Activated T-cell treated with anti-CD3 and anti-CD28 coated beads, Interleukin-2, amount 50 U/mL, for 72 hours (primary cell): ENCODE measurements around the gene CIB4. TPM values are rescaled to one million over a fixed set of nuclear protein-coding genes. Genes with fewer than 3 reads are reported as not detected.

Experiments used
- ATAC-seq, 2 donors: fragments of 150-1000 bp; cut with Tn5 transposase; replicated peaks in 1 of 2; 2 replicates each; pipeline ENCODE4 v1.10.0; 2021; ENCODE audit warnings: moderate library complexity in 2 of 2, mild to moderate bottlenecking in 1 of 2
- DNase-seq, 2 donors: peaks; one replicate each; pipeline ENCODE4 v3.0.0; 2021 to 2022; ENCODE audit warnings: mixed read lengths in 1 of 2
- H3K27ac Mint-ChIP-seq: one replicate; pipeline ENCODE4 v1.8.0; 2022; ENCODE audit warnings: mild to moderate bottlenecking, moderate library complexity, mixed read lengths
- H3K27me3 Mint-ChIP-seq: one replicate; pipeline ENCODE4 v1.8.0; 2022; ENCODE audit warnings: low read depth, mixed read lengths
- H3K36me3 Mint-ChIP-seq, 2 donors: one replicate each; pipeline ENCODE4 v1.8.0; 2022; ENCODE audit warnings: mixed read lengths in 2 of 2, mild to moderate bottlenecking in 1 of 2; ENCODE audit not compliant: insufficient read depth in 2 of 2
- H3K4me1 Mint-ChIP-seq: one replicate; pipeline ENCODE4 v1.8.0; 2022; ENCODE audit warnings: low read depth, mixed read lengths
- H3K4me3 Mint-ChIP-seq, 2 donors: one replicate each; pipeline ENCODE4 v1.8.0; 2022; ENCODE audit warnings: mild to moderate bottlenecking in 2 of 2, mixed read lengths in 2 of 2, moderate library complexity in 2 of 2
- H3K9me3 Mint-ChIP-seq, 2 donors: one replicate each; pipeline ENCODE4 v1.8.0; 2022; ENCODE audit warnings: mixed read lengths in 2 of 2
- total RNA-seq, 2 donors: library from RNA; stranded (reverse); gene quantifications; one replicate each; pipeline ENCODE4 v1.2.3, GENCODE V29; 2022

Gene CIB4
- total RNA-seq, 2 donors from 2014 or later, result not detected

DNA sequence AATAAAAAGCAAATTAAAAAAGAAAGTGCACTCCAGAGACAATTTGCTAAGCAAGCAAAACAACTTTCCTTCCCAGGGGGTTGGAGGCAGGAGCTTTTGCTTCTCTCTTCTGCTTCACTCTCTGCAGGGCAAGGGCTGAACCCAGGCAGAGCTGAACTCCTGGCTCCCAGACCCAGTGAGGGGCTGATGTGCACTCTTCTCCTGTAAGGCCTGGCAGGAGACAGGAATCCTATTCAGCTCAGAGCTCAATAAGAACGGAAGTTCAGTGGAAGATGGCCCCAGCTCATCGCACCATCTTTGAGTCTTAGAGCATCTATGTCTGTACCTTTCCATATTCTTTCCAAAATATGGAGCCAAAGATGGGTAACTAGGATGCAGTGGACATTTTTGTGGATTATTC, 29.1 kb downstream of the CIB4 start:
- Mint-ChIP-seq H3K27ac (no peak overlapping the region), H3K27me3 (no peaks in the 10 kb centered on the region), H3K4me3 (no peak overlapping the region), H3K4me1 (peaks cover 22% of the 10 kb centered on the region), H3K9me3 (no peaks in the 10 kb centered on the region), H3K36me3 (no peaks in the 10 kb centered on the region)
- DNase-seq (no peak), ATAC-seq (no peak)

DNA sequence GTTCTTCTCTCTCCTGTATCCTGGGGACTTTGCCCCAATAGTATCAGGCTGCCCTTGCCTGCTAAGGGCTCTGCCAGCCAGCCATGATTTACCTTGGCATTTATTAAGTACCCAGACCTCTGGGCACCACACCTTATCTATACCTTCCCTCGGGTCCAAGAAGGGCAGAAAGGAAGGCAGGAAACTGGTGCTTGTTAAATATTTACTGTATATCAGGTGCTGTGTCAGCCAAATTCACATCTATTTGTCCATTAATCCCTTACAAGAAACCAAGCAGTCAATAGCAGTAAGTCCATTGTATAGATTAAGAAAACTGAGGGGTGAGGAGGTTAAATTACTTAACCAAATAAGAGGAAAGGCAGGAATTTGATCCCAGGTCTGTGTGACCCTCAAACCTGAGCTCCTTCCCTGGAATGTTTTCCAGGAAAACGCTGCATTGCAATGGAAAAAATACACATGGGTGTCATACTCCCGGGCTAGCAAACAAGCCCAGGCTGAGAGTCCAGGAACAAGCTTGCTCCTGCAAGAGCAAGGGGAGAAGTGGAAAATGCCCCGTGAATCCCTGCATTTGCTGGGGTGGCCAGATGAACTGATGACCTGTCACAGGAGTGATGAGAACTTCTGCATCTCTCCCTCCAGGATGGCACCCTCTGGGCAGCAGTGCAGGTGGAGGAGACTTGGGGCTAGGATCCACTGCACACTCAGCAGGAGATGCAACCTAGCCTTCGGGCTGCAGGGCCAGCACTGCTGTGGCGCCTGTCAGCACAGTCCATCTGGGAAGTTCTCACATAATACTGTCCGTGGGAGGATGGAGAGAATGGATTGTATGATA, 30.4 kb downstream of the CIB4 start:
- DNase-seq (no peak), ATAC-seq (no peak)
- Mint-ChIP-seq H3K4me1 (peaks cover 22% of the 10 kb centered on the region), H3K27ac (no peak overlapping the region), H3K27me3 (no peaks in the 10 kb centered on the region), H3K9me3 (no peaks in the 10 kb centered on the region), H3K4me3 (no peak overlapping the region), H3K36me3 (no peaks in the 10 kb centered on the region)

- peak in 1 of 2 donors; percentile 19 for DNase-seq
- no peaks in the 10 kb centered on the region for H3K9me3 Mint-ChIP-seq
- ATAC-seq, result peak; percentile 44 to 62
- H3K36me3 Mint-ChIP-seq, result no peaks in the 10 kb centered on the region
- H3K4me1 Mint-ChIP-seq, result peaks cover 22% of the 10 kb centered on the region
- no peaks in the 10 kb centered on the region for H3K27me3 Mint-ChIP-seq
- H3K27ac Mint-ChIP-seq, result no peak overlapping the region
- no peak overlapping the region for H3K4me3 Mint-ChIP-seq
Observed at GRCh38 chr2:26609839-26610277, 31.3 kb downstream of the CIB4 start.

GRCh38 chr2:26609205-26609631, 31.9 kb downstream of the CIB4 start:
- H3K36me3 Mint-ChIP-seq, result no peaks in the 10 kb centered on the region
- no peaks in the 10 kb centered on the region for H3K27me3 Mint-ChIP-seq
- H3K9me3 Mint-ChIP-seq, result no peaks in the 10 kb centered on the region
- DNase-seq, result no peak
- H3K27ac Mint-ChIP-seq, result no peak overlapping the region
- ATAC-seq, result no peak
- H3K4me3 Mint-ChIP-seq, result no peak overlapping the region
- peaks cover 22% of the 10 kb centered on the region for H3K4me1 Mint-ChIP-seq

GRCh38 chr2:26608557-26608956, 32.6 kb downstream of the CIB4 start:
- H3K27ac Mint-ChIP-seq, result no peak overlapping the region
- no peaks in the 10 kb centered on the region for H3K9me3 Mint-ChIP-seq
- no peaks in the 10 kb centered on the region for H3K36me3 Mint-ChIP-seq
- peaks cover 22% of the 10 kb centered on the region for H3K4me1 Mint-ChIP-seq
- H3K4me3 Mint-ChIP-seq, result no peak overlapping the region
- no peak for ATAC-seq
- no peaks in the 10 kb centered on the region for H3K27me3 Mint-ChIP-seq
- DNase-seq, result no peak

DNA sequence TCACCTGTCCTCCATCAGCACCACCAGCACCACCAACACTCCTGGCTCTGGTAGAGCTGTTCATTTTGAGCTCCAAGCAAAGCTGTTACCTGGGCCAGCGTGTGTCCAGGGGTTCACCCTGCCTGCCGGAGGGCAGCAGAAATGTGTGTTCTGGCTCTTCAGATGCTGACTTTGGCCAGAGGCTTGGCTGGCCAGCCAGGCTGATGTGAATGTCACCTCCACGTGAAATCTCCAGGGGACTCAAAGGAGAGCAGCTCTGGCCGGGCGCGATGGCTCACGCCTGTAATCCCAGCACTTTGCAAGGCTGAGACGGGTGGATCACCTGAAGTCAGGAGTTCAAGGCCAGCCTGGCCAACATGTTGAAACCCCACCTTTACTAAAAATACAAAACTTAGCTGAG, 33.5 kb downstream of the CIB4 start:
- Mint-ChIP-seq H3K27ac (no peak overlapping the region), H3K27me3 (no peaks in the 10 kb centered on the region), H3K9me3 (no peaks in the 10 kb centered on the region), H3K4me3 (no peak overlapping the region), H3K36me3 (no peaks in the 10 kb centered on the region), H3K4me1 (peaks cover 22% of the 10 kb centered on the region)
- ATAC-seq, result no peak
- no peak for DNase-seq

DNA sequence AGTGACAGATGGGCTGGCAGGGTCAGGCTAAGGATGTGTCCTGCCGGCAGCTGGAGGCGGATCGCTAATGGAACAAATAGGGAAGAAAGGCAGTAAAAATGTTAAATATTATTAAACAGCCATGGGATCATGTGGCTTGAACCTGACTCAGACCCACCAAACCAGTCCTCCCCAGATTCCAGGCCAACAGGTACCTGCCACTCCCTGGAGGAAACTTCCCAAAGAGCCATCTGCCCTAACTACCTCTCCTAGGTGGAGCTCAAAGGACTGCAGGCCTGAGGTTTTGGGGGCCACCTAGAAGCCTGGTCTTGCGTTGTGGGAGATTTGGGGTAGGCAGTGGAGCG, 34.3 kb downstream of the CIB4 start:
- ATAC-seq (no peak), DNase-seq (no peak)
- no peak overlapping the region for H3K4me3 Mint-ChIP-seq
- H3K27me3 Mint-ChIP-seq, result peaks cover 3% of the 10 kb centered on the region
- H3K27ac Mint-ChIP-seq, result no peak overlapping the region
- no peaks in the 10 kb centered on the region for H3K9me3 Mint-ChIP-seq
- no peaks in the 10 kb centered on the region for H3K36me3 Mint-ChIP-seq
- peaks cover 22% of the 10 kb centered on the region for H3K4me1 Mint-ChIP-seq

- DNase-seq, result no peak
- H3K9me3 Mint-ChIP-seq, result no peaks in the 10 kb centered on the region
- no peaks in the 10 kb centered on the region for H3K36me3 Mint-ChIP-seq
- no peak overlapping the region for H3K27ac Mint-ChIP-seq
- H3K27me3 Mint-ChIP-seq, result peaks cover 7% of the 10 kb centered on the region
- H3K4me3 Mint-ChIP-seq, result no peak overlapping the region
- no peak for ATAC-seq
- peaks cover 22% of the 10 kb centered on the region for H3K4me1 Mint-ChIP-seq
Observed at GRCh38 chr2:26605999-26606846, 34.9 kb downstream of the CIB4 start.

DNA sequence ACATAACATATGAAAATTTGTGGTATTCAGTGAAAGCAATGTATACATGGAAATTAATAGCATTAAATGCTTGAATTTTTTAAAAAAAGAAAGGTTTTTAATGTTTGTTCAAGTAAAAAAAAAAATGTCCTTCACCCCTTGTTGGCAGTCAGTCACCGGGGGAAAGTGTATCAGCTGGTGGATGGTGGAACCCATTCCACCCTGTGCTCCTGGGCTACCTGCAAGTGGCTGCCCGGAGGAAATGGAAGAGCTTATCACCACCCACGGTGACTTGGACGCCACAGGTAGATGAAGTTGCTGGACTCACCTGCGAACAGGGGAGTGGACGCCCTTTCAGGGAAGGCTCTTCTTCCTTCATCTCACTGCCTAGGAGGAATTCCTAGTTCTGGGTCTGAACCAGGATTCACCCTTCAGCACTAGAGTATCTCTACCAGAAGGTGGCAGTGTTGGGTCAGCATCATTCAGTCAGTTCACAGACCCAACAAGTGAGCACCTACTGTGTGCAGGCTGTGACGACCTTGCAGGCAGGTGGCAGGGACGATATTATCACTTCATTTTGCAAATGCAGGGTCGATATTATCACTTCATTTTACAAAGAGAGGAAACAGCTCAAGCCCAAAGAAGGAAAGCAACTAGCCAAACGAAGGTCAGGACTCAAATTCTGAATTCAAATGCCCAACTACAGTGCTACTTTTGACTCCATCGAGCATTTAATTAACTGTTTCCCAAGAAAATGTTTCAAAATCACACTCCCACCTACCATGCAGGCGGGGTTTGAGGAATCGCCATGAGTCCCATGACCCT, 35.8 kb downstream of the CIB4 start:
- ATAC-seq (peak; percentile 55), DNase-seq (peak; percentile 36 to 40)
- Mint-ChIP-seq H3K27me3 (peaks cover 7% of the 10 kb centered on the region), H3K4me1 (peaks cover 21% of the 10 kb centered on the region), H3K4me3 (no peak overlapping the region), H3K9me3 (no peaks in the 10 kb centered on the region), H3K36me3 (no peaks in the 10 kb centered on the region), H3K27ac (no peak overlapping the region)

GRCh38 chr2:26602575-26602974, 38.6 kb downstream of the CIB4 start:
- Mint-ChIP-seq H3K4me1 (no peaks in the 10 kb centered on the region), H3K36me3 (no peaks in the 10 kb centered on the region), H3K9me3 (no peaks in the 10 kb centered on the region), H3K4me3 (no peak overlapping the region), H3K27me3 (peaks cover 7% of the 10 kb centered on the region), H3K27ac (no peak overlapping the region)
- DNase-seq (no peak), ATAC-seq (no peak)

DNA sequence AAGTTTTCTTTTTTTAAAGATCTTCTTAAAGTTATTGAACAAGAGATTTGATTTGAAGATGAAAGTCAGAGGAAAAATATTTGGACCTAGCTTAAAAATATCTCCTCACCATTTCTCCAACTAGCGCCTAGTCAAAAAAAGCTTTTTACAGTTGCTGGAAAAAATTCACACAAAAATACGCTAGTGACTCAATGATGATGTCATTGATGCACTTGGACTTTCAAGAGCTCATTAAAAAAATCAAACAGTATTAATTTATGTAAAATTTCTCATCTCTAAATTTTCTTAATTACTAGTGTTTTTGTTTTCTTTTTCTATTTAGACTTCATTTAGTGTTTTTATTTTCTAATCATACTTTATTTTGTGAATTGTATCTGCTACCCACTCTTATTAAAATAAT, 41.8 kb downstream of the CIB4 start:
- DNase-seq, result no peak
- ATAC-seq, result no peak
- no peaks in the 10 kb centered on the region for H3K36me3 Mint-ChIP-seq
- peaks cover 7% of the 10 kb centered on the region for H3K4me1 Mint-ChIP-seq
- no peak overlapping the region for H3K27ac Mint-ChIP-seq
- H3K27me3 Mint-ChIP-seq, result peaks cover 16% of the 10 kb centered on the region
- no peaks in the 10 kb centered on the region for H3K9me3 Mint-ChIP-seq
- H3K4me3 Mint-ChIP-seq, result no peak overlapping the region

DNA sequence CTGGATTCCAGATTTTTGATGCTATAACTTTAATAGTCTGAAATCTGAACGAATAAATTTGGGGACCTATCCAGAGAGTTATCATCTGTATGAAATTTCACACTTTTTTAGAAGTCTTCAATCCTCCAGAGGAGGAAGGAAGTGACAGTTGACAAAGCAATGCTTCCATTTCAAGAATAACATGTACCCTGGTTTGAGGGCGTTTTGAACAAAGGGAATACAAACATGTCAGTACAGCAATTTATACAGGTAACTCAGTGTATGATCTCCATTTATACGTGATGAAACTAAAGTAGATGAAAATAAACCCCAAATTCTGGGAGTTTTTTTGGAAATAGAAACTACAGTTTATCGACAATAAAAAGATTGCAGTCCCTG, 42.2 kb downstream of the CIB4 start:
- H3K27ac Mint-ChIP-seq, result no peak overlapping the region
- H3K4me3 Mint-ChIP-seq, result no peak overlapping the region
- H3K9me3 Mint-ChIP-seq, result no peaks in the 10 kb centered on the region
- ATAC-seq (no peak), DNase-seq (no peak)
- H3K36me3 Mint-ChIP-seq, result no peaks in the 10 kb centered on the region
- peaks cover 20% of the 10 kb centered on the region for H3K27me3 Mint-ChIP-seq
- peaks cover 7% of the 10 kb centered on the region for H3K4me1 Mint-ChIP-seq
